KMS-11 (cell line): Measurements from ENCODE around the gene CDA.

ENCODE experiments used
- H2AFZ ChIP-seq: fragments of 200-600 bp; sonication (generic); 2 replicates; pipeline ENCODE4 v1.6.1; 2016; ENCODE audit warnings: antibody characterized with exemption, mixed run types, low read depth
- H3K27ac ChIP-seq: fragments of 200-600 bp; sonication (generic); 2 replicates; pipeline ENCODE4 v1.6.1; 2016; ENCODE audit warnings: mild to moderate bottlenecking, mixed run types
- H3K27me3 ChIP-seq: fragments of 200-600 bp; sonication (generic); 2 replicates; pipeline ENCODE4 v1.6.1; 2017; ENCODE audit warnings: mild to moderate bottlenecking, low read depth, mixed run types, moderate library complexity; ENCODE audit not compliant: insufficient read depth
- H3K36me3 ChIP-seq: fragments of 200-600 bp; sonication (generic); 2 replicates; pipeline ENCODE4 v1.6.1; 2017; ENCODE audit warnings: mild to moderate bottlenecking, mixed run types; ENCODE audit not compliant: insufficient read depth
- H3K4me1 ChIP-seq: fragments of 200-600 bp; sonication (generic); 2 replicates; pipeline ENCODE4 v1.6.1; 2016; ENCODE audit warnings: mild to moderate bottlenecking, low read depth, mixed run types; ENCODE audit not compliant: poor library complexity, severe bottlenecking
- H3K4me2 ChIP-seq: fragments of 200-600 bp; sonication (generic); 2 replicates; pipeline ENCODE4 v1.7.0; 2016; ENCODE audit warnings: mild to moderate bottlenecking, mixed run types
- H3K4me3 ChIP-seq: fragments of 200-600 bp; sonication (generic); IDR thresholded peaks from 2 replicates; pipeline ENCODE4 v1.6.1; 2017; ENCODE audit warnings: low read depth, low read length, mixed read lengths; ENCODE audit not compliant: insufficient read depth
- H3K79me2 ChIP-seq: fragments of 200-600 bp; sonication (generic); 2 replicates; pipeline ENCODE4 v1.6.1; 2016; ENCODE audit warnings: low read depth, mixed run types; ENCODE audit not compliant: insufficient read depth
- H3K9ac ChIP-seq: fragments of 200-600 bp; sonication (generic); 2 replicates; pipeline ENCODE4 v1.6.1; 2016; ENCODE audit warnings: mild to moderate bottlenecking, mixed run types
- H4K20me1 ChIP-seq: fragments of 200-600 bp; sonication (generic); 2 replicates; pipeline ENCODE4 v1.6.1; 2016; ENCODE audit warnings: mild to moderate bottlenecking, mixed run types; ENCODE audit not compliant: insufficient read depth
- TF ChIP-seq, protein P1 (sequence below): fragments of 200-600 bp; sonication (generic); conservative IDR thresholded peaks from 2 replicates; pipeline ENCODE4 v1.6.1; 2017; ENCODE audit warnings: low read depth, mild to moderate bottlenecking, antibody characterized with exemption, low read length, moderate library complexity, mixed read lengths

CDA gene

GRCh38 chr1:20633190-20634064, 44.5 kb downstream of the CDA start, which contains the start of gene PINK1:
Gene PINK1, plus strand, starts transcription at chr1:20633458. Its CDS starts 91 bp downstream, at chr1:20633549.
- no peaks in the 10 kb centered on the region for H4K20me1 ChIP-seq
- H3K27ac ChIP-seq: no peak within 1 kb of the TSS; the same call in 1 of the 2 replicates
- peak within 1 kb of the TSS; percentile 81 for H3K4me3 ChIP-seq
- no peaks in the 10 kb centered on the region for H3K79me2 ChIP-seq
- H3K36me3 ChIP-seq: no peaks in the 10 kb centered on the region
- H3K4me1 ChIP-seq: peaks cover 15% of the 10 kb centered on the region
- H3K27me3 ChIP-seq: peaks cover 5% of the 10 kb centered on the region; the same call in 1 of the 2 replicates
- H3K4me2 ChIP-seq: peak within 1 kb of the TSS; percentile 95
- H3K9ac ChIP-seq: peak within 1 kb of the TSS; percentile 26; the same call in 1 of the 2 replicates
- H2AFZ ChIP-seq: peak within 1 kb of the TSS; percentile 84
- TF ChIP-seq, protein P1, sequence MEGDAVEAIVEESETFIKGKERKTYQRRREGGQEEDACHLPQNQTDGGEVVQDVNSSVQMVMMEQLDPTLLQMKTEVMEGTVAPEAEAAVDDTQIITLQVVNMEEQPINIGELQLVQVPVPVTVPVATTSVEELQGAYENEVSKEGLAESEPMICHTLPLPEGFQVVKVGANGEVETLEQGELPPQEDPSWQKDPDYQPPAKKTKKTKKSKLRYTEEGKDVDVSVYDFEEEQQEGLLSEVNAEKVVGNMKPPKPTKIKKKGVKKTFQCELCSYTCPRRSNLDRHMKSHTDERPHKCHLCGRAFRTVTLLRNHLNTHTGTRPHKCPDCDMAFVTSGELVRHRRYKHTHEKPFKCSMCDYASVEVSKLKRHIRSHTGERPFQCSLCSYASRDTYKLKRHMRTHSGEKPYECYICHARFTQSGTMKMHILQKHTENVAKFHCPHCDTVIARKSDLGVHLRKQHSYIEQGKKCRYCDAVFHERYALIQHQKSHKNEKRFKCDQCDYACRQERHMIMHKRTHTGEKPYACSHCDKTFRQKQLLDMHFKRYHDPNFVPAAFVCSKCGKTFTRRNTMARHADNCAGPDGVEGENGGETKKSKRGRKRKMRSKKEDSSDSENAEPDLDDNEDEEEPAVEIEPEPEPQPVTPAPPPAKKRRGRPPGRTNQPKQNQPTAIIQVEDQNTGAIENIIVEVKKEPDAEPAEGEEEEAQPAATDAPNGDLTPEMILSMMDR: peak; percentile 91

GRCh38 chr1:20634065-20634593, 45.2 kb downstream of the CDA start:
- no peaks in the 10 kb centered on the region for H3K79me2 ChIP-seq
- no peaks in the 10 kb centered on the region for H3K36me3 ChIP-seq
- H4K20me1 ChIP-seq: no peaks in the 10 kb centered on the region
- peak overlapping the region; percentile 84 for H2AFZ ChIP-seq
- H3K27ac ChIP-seq: no peak overlapping the region; the same call in 1 of the 2 replicates
- H3K9ac ChIP-seq: peak overlapping the region; percentile 26; the same call in 1 of the 2 replicates
- H3K27me3 ChIP-seq: peaks cover 4% of the 10 kb centered on the region; the same call in 1 of the 2 replicates
- H3K4me2 ChIP-seq: peak overlapping the region; percentile 95
- H3K4me3 ChIP-seq: peak overlapping the region; percentile 81
- peaks cover 15% of the 10 kb centered on the region for H3K4me1 ChIP-seq
- TF ChIP-seq, protein P1: no peak

DNA sequence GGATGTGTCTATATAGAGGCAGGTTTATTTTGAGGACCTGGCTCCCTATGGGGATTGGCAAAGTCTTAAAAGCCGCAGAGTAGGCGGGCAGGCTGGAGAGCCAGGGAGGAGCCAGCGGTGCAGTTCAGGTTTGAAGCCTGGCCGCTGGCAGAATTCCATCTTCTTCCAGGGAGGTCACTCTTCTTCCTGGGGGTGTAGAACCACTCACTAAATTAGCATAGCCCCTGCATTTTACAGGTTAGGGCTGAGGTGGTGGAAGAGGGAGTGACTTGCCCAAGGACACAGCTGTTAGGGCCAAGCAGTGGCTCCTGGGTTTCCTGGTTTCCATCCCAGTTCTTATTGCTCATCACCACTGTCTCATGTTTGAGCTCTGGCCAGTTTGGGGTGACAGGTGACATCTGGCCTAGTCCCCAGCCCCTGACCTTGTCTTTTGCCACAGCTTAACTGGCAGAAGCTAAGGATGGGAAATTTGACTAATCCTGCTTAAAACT, 45.7 kb downstream of the CDA start:
- H3K36me3 ChIP-seq: no peaks in the 10 kb centered on the region
- H3K4me3 ChIP-seq: peak overlapping the region; percentile 81
- H2AFZ ChIP-seq: peak overlapping the region; percentile 84
- TF ChIP-seq, protein P1: no peak
- peaks cover 15% of the 10 kb centered on the region for H3K4me1 ChIP-seq
- no peak overlapping the region; the same call in 1 of the 2 replicates for H3K27ac ChIP-seq
- peak overlapping the region; percentile 26; the same call in 1 of the 2 replicates for H3K9ac ChIP-seq
- no peaks in the 10 kb centered on the region for H3K79me2 ChIP-seq
- H3K4me2 ChIP-seq: peak overlapping the region; percentile 95
- H4K20me1 ChIP-seq: no peaks in the 10 kb centered on the region
- H3K27me3 ChIP-seq: peaks cover 2% of the 10 kb centered on the region; the same call in 1 of the 2 replicates

- H3K27me3 ChIP-seq: peaks cover 2% of the 10 kb centered on the region; the same call in 1 of the 2 replicates
- H3K27ac ChIP-seq: no peak overlapping the region
- peaks cover 15% of the 10 kb centered on the region for H3K4me1 ChIP-seq
- TF ChIP-seq, protein P1: no peak
- H3K79me2 ChIP-seq: no peaks in the 10 kb centered on the region
- H3K4me3 ChIP-seq: no peak overlapping the region
- no peaks in the 10 kb centered on the region for H3K36me3 ChIP-seq
- no peak overlapping the region for H2AFZ ChIP-seq
- H3K4me2 ChIP-seq: no peak overlapping the region
- H3K9ac ChIP-seq: no peak overlapping the region
- no peaks in the 10 kb centered on the region for H4K20me1 ChIP-seq
Measured at GRCh38 chr1:20636785-20637347, 48.0 kb downstream of the CDA start.
